Peyer's patch (tissue), 4 donors: Measurements from ENCODE around the gene PIEZO1. TPM values are rescaled to one million over a fixed set of nuclear protein-coding genes. Genes with fewer than 3 reads are reported as not detected.

Source experiments
- DNase-seq, 3 donors: peaks; one replicate each; pipeline ENCODE4 v3.0.0-alpha.2; 2017 to 2019
- H3K27ac ChIP-seq, 4 donors: fragments of 200-600 bp; sonication (generic); one replicate each; pipeline ENCODE4 v1.5.1; 2016 to 2019
- H3K27me3 ChIP-seq, 2 donors: fragments of 200-600 bp; sonication (generic); one replicate each; pipeline ENCODE4 v1.5.1; 2019
- H3K36me3 ChIP-seq, 3 donors: fragments of 200-600 bp; sonication (generic); one replicate each; pipeline ENCODE4 v1.5.1; 2016 to 2019
- H3K4me1 ChIP-seq, 4 donors: fragments of 200-600 bp; sonication (generic); one replicate each; pipeline ENCODE4 v1.5.1; 2016 to 2019
- H3K4me3 ChIP-seq, 4 donors: fragments of 200-600 bp; sonication (generic); 1 replicate in 3 of 4; 2 replicates in 1 of 4; pipeline ENCODE4 v1.5.1; 2016 to 2019; ENCODE audit warnings: mild to moderate bottlenecking in 1 of 4
- H3K9me3 ChIP-seq, 4 donors: fragments of 200-600 bp; sonication (generic); one replicate each; pipeline ENCODE4 v1.5.1; 2016 to 2019; ENCODE audit warnings: mild to moderate bottlenecking in 1 of 4
- POLR2A ChIP-seq, 2 donors: fragments of 450-650 bp; IDR thresholded peaks; one replicate each; pipeline ENCODE4 v1.5.1; 2017; ENCODE audit warnings: antibody characterized with exemption in 2 of 2, mild to moderate bottlenecking in 2 of 2, moderate library complexity in 2 of 2
- total RNA-seq, 4 donors: library from RNA; depleted of rRNA; stranded (reverse); fragments of >200 nt; gene quantifications; one replicate each; pipeline ENCODE4 v1.1.0, GENCODE V29; 2016
- TF ChIP-seq, protein P1 (sequence below), 6 experiments: fragments of 450-650 bp in 4 of 6; fragments of 200-600 bp in 2 of 6; sonication (generic) in 1 of 6; IDR thresholded peaks; one replicate each; pipeline ENCODE4 v1.5.1; 2017 to 2019; ENCODE audit warnings: antibody characterized with exemption in 6 of 6, mild to moderate bottlenecking in 3 of 6, moderate library complexity in 1 of 6

Gene PIEZO1
- total RNA-seq, 4 donors from 2014 or later = 76.9 to 218 (median 183) TPM

- Histone ChIP-seq H3K9me3 (no peaks in the 10 kb centered on the region), H3K27ac (no peak overlapping the region), H3K4me1 (no peaks in the 10 kb centered on the region), H3K36me3 (peaks cover 0 to 82% (median 0%) of the 10 kb centered on the region in 3 donors), H3K27me3 (no peaks in the 10 kb centered on the region), H3K4me3 (no peak overlapping the region)
- DNase-seq = no peak
- TF ChIP-seq, protein P1, sequence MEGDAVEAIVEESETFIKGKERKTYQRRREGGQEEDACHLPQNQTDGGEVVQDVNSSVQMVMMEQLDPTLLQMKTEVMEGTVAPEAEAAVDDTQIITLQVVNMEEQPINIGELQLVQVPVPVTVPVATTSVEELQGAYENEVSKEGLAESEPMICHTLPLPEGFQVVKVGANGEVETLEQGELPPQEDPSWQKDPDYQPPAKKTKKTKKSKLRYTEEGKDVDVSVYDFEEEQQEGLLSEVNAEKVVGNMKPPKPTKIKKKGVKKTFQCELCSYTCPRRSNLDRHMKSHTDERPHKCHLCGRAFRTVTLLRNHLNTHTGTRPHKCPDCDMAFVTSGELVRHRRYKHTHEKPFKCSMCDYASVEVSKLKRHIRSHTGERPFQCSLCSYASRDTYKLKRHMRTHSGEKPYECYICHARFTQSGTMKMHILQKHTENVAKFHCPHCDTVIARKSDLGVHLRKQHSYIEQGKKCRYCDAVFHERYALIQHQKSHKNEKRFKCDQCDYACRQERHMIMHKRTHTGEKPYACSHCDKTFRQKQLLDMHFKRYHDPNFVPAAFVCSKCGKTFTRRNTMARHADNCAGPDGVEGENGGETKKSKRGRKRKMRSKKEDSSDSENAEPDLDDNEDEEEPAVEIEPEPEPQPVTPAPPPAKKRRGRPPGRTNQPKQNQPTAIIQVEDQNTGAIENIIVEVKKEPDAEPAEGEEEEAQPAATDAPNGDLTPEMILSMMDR (IDR thresholded peaks at IDR 0.05) = no peak
- TF ChIP-seq POLR2A (IDR thresholded peaks at IDR 0.05) = no peak
Measured at GRCh38 chr16:88716601-88717001, 68.4 kb downstream of the PIEZO1 start.

DNA sequence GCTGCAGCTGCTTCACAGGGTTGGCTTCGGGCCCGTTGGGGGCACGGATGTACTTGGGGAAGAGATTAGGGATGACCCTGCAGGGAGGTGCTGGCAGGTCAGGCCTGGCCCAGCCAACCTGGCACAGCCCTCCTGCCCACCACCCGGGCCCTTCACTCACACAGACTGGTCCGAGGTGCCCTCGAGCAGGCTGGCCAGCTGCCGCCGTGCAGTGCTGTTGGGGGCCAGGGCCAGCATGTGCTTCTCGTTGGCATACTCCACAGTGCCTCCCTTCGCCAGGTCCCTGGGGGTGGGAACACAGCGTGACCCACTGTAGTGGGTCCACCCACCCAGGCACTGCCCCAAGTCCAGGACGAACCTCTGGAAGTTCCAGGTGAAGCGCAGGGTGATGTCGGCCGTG, 68.8 kb downstream of the PIEZO1 start:
- H3K27ac ChIP-seq = no peak overlapping the region
- H3K4me1 ChIP-seq = no peaks in the 10 kb centered on the region
- no peak for TF ChIP-seq POLR2A (IDR thresholded peaks at IDR 0.05)
- TF ChIP-seq, protein P1 (IDR thresholded peaks at IDR 0.05) = no peak
- no peaks in the 10 kb centered on the region for H3K27me3 ChIP-seq
- no peak overlapping the region for H3K4me3 ChIP-seq
- DNase-seq = no peak
- H3K9me3 ChIP-seq = no peaks in the 10 kb centered on the region
- H3K36me3 ChIP-seq = peaks cover 0 to 78% (median 0%) of the 10 kb centered on the region in 3 donors

DNA sequence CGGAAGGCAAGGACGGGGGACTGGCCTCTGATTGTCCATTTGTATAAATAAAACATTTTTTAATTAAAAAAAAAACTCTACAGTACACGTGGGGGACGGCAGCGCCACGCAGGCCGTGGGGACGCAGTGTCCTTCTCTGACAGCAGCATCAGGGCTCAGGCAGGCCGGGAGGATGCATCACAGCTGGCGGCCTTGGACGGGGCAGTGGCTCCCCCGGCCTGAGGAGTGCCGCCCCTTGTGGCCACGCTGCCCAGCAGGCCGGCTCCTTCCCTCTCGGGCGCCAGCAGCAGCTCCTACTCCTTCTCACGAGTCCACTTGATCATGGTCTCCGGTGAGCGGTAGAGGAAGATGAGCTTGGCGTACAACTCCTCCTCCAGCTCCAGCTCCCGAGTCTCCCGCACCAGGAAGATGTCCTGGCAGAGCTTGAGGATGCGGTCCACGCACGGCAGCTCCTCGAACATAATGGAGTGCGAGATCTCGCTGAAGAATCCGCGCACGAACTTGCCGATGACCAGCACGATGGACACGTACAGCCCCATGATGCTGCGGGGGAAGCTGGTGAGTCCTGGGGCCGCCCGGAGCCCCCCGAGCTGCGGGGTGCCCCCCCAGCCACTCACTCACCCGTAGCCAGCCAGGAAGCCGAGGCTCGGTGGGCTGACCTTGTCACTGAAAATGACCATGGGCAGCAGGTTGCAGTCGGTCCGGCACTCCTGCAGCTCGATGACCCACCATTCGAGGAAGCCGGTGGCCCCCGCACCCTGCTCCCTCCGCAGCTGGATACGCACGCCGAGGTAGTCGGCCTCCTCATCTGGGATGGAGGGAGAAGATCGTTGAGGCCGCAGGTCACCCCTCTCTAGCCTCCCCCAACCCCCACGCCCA, 69.5 kb downstream of the PIEZO1 start:
- no peak for DNase-seq
- Histone ChIP-seq H3K36me3 (peaks cover 0 to 72% (median 0%) of the 10 kb centered on the region in 3 donors), H3K27me3 (no peaks in the 10 kb centered on the region), H3K27ac (no peak overlapping the region), H3K4me3 (no peak overlapping the region), H3K9me3 (no peaks in the 10 kb centered on the region), H3K4me1 (no peaks in the 10 kb centered on the region)
- TF ChIP-seq, protein P1 (IDR thresholded peaks at IDR 0.05) = no peak
- no peak for TF ChIP-seq POLR2A (IDR thresholded peaks at IDR 0.05)

DNA sequence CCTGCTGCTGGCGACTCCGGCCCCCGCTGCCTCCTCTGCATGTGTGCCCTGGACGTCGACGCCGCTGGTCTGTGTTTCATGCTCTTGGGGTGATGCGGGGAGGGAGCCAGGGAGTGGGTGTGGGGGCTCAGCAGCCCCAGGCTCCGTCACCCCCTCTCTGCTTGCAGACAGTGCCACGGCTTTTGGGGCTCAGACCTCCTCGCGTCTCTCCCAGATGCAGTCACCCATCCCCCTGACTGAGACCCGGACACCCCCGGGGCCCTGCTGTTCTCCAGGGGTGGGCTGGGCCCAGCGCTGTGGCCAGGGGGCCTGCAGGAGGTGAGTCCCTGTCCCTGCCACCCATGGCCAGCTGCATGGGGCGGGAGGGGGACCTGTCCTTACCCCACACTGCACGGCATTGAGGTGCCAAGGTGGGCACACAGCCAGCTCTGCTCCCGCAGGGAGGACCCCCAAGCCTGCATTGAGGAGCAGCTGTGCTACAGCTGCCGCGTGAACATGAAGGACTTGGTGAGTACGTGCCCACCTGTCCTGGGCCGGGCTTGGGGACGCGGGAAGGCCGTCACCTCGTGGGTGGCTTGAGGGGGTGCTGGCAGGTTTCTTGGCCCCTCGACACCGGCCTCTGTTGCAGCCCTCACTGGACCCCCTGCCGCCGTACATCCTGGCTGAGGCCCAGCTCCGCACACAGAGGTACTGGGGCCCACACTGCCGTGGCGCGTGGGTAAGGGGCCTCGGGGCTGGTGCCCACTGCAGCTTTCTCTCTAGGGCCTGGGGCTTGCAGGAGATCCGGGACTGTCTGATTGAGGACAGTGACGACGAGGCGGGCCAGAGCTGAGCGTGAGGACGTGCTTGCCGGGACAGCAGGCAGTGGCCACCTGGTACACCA, 70.4 kb downstream of the PIEZO1 start:
- Histone ChIP-seq H3K9me3 (no peaks in the 10 kb centered on the region), H3K36me3 (peaks cover 0 to 63% (median 0%) of the 10 kb centered on the region in 3 donors), H3K27ac (no peak overlapping the region), H3K4me1 (no peaks in the 10 kb centered on the region), H3K4me3 (no peak overlapping the region), H3K27me3 (no peaks in the 10 kb centered on the region)
- DNase-seq = no peak
- TF ChIP-seq POLR2A (IDR thresholded peaks at IDR 0.05) = no peak
- TF ChIP-seq, protein P1 (IDR thresholded peaks at IDR 0.05) = no peak

DNA sequence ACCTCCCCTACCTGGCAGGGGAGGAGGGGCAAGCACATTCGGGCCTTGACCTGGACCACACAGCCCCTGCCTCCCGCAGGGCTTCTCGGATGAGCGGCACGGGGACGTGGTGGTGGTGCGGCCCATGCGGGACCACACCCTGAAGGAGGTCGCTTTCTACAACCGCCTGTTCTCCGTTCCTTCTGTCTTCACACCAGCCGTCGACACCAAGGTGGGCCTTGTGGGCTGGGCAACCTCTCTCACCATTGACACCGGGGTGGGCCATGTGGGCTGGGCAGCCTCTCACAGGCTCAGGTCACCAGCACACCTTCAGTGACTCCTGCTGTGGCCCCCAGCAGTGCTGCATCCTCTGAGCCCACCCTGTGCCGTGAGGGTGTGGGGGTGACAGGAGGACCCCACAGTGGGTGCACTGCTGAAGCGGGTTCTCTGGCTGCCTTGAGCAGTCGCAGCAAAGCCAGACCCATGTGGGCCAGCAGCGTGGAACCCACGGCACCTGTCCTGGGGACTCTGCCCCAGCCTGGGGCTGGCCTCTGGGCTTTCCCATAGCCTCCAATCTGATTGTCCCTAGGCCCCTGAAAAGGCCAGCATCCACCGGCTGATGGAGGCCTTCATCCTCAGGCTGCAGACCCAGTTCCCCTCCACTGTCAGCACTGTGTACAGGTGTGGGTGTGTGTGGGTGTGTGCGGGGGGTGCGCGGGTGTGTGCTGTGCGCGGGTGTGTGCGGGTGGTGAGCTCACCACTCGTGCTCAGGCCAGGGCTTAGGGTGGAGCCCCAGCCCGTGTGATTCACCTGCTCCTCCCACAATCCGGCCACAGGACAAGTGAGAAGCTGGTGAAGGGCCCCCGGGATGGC, 71.2 kb downstream of the PIEZO1 start:
- TF ChIP-seq POLR2A (IDR thresholded peaks at IDR 0.05) = no peak
- TF ChIP-seq, protein P1 (IDR thresholded peaks at IDR 0.05) = no peak
- H3K36me3 ChIP-seq = peaks cover 0 to 54% (median 0%) of the 10 kb centered on the region in 3 donors
- H3K27me3 ChIP-seq = no peaks in the 10 kb centered on the region
- no peaks in the 10 kb centered on the region for H3K4me1 ChIP-seq
- no peak overlapping the region for H3K27ac ChIP-seq
- no peak overlapping the region for H3K4me3 ChIP-seq
- no peak for DNase-seq
- no peaks in the 10 kb centered on the region for H3K9me3 ChIP-seq
